Sigmoid colon (tissue), 4 donors: ENCODE data around the gene TDRD3.

Experiments used
- EP300 ChIP-seq, 4 donors: sonication (generic); formaldehyde crosslinking; IDR thresholded peaks; one replicate each; pipeline ENCODE4 v1.6.1; 2017; ENCODE audit warnings: antibody characterized with exemption in 4 of 4
- POLR2A ChIP-seq, 2 donors: fragments of 450-650 bp; IDR thresholded peaks; one replicate each; pipeline ENCODE4 v1.6.1; 2016; ENCODE audit warnings: antibody characterized with exemption in 2 of 2, mild to moderate bottlenecking in 2 of 2, moderate library complexity in 2 of 2

DNA sequence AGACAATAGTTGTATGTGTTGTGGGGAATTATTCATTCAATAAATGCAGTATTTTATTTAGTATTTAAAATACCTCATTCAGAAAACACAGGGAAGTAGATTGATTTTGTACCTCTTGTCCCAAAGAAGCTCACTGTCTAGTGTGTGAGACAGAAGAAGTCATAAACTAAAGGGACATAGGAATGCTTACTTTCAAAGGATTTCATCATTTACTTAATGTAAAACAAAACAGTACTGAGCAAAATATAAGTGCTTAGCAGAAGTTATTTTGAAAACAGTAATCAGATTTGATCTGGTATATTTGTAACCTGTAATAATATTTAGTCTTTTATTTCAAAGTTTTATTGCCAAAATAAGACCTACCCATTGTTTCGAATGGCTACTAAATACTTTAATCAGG, 117.9 kb downstream of the TDRD3 start:
- TF ChIP-seq POLR2A (IDR thresholded peaks at IDR 0.05) = no peak
- TF ChIP-seq EP300 (IDR thresholded peaks at IDR 0.05) = no peak
